ENCODE measurements around the gene MIF.

DNA sequence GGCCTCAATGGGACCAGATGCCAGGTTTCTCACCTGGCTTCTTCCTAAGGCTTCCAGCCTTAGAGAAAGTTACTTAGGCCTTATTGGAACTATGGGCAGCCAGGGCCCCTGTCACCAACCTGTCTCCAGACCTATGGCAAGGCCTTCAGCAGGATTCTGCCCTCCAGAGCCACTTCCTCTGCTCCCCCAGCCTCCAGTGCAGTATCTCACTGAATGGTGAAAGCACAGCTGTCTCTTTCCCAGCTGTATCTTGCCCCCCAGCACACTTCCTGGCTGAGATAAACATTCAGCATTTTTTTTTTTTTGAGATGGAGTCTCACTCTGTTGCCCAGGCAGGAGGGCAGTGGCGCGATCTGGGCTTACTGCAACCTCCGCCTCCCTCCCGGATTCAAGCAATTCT, 35.0 kb upstream of the MIF start:
- TF ChIP-seq, protein P1, sequence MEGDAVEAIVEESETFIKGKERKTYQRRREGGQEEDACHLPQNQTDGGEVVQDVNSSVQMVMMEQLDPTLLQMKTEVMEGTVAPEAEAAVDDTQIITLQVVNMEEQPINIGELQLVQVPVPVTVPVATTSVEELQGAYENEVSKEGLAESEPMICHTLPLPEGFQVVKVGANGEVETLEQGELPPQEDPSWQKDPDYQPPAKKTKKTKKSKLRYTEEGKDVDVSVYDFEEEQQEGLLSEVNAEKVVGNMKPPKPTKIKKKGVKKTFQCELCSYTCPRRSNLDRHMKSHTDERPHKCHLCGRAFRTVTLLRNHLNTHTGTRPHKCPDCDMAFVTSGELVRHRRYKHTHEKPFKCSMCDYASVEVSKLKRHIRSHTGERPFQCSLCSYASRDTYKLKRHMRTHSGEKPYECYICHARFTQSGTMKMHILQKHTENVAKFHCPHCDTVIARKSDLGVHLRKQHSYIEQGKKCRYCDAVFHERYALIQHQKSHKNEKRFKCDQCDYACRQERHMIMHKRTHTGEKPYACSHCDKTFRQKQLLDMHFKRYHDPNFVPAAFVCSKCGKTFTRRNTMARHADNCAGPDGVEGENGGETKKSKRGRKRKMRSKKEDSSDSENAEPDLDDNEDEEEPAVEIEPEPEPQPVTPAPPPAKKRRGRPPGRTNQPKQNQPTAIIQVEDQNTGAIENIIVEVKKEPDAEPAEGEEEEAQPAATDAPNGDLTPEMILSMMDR (conservative IDR thresholded peaks at IDR 0.05; ENCODE audit: low read length): no peak
- no peak for TF ChIP-seq EZH2phosphoT487 (IDR thresholded peaks at IDR 0.05; ENCODE audit: borderline replicate concordance, low read depth, low read length)

Data from OCI-LY7 (cell line).